NT2/D1 (cell line): Measurements from ENCODE around the gene SLC25A1.

Source experiments
- DNase-seq: peaks from one replicate; pipeline ENCODE4 v3.0.0-alpha.2; 2011; ENCODE audit warnings: low read depth, low spot score
- H3K27me3 ChIP-seq: 2 replicates; pipeline ENCODE4 v1.6.0; 2011; ENCODE audit warnings: mild to moderate bottlenecking; ENCODE audit not compliant: insufficient read length, insufficient read depth
- H3K36me3 ChIP-seq: 2 replicates; pipeline ENCODE4 v1.6.1; 2011; ENCODE audit warnings: mild to moderate bottlenecking, low read length, mixed read lengths; ENCODE audit not compliant: insufficient read depth, insufficient read length
- H3K4me1 ChIP-seq: 2 replicates; pipeline ENCODE4 v1.5.1; 2011; ENCODE audit not compliant: insufficient read depth, insufficient read length
- H3K4me3 ChIP-seq: 2 replicates; pipeline ENCODE4 v1.5.1; 2011; ENCODE audit warnings: low read depth; ENCODE audit not compliant: insufficient read length
- H3K9ac ChIP-seq: 2 replicates; pipeline ENCODE4 v1.6.0; 2011; ENCODE audit warnings: low read depth; ENCODE audit not compliant: insufficient read length
- H3K9me3 ChIP-seq: 2 replicates; pipeline ENCODE4 v1.5.1; 2011; ENCODE audit warnings: mild to moderate bottlenecking, low read length; ENCODE audit not compliant: insufficient read depth
- SUZ12 ChIP-seq: IDR thresholded peaks from 2 replicates; pipeline ENCODE4 v1.6.1; 2011; ENCODE audit not compliant: insufficient read length, insufficient read depth; ENCODE audit errors: extremely low read depth
- YY1 ChIP-seq: IDR thresholded peaks from 2 replicates; pipeline ENCODE4 v1.6.1; 2011; ENCODE audit not compliant: insufficient read length, insufficient read depth
- ZNF274 ChIP-seq: IDR thresholded peaks from 2 replicates; pipeline ENCODE4 v1.6.1; 2011; ENCODE audit warnings: mild to moderate bottlenecking, low read depth, low read length

SLC25A1 gene

DNA sequence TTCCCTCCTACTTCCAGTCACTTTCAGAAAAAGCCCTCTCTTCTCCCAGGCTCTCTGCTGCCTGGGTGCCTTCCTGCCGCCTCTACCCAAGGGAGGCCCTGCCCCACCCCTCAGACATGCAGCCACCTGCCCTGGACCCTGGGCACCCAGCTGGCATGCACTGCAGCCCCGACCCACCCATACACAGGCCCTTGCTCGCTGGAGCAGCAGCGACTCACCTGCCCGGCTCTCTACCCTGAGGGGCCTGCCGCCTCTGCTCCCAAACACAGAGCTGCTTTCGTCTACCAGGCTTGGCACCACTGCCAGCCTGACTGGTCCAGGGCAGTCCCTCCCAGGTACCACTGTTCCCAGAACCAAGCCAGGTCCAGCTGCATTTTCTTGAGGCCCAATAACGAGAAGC lies 48.7 kb downstream of the SLC25A1 start:
- TF ChIP-seq SUZ12 (no peak), ZNF274 (no peak), YY1 (no peak)
- no peak overlapping the region for H3K9ac ChIP-seq
- no peaks in the 10 kb centered on the region for H3K4me1 ChIP-seq
- H3K9me3 ChIP-seq: no peaks in the 10 kb centered on the region
- no peaks in the 10 kb centered on the region for H3K27me3 ChIP-seq
- DNase-seq: no peak
- H3K36me3 ChIP-seq: peaks cover 43% of the 10 kb centered on the region
- H3K4me3 ChIP-seq: no peak overlapping the region

DNA sequence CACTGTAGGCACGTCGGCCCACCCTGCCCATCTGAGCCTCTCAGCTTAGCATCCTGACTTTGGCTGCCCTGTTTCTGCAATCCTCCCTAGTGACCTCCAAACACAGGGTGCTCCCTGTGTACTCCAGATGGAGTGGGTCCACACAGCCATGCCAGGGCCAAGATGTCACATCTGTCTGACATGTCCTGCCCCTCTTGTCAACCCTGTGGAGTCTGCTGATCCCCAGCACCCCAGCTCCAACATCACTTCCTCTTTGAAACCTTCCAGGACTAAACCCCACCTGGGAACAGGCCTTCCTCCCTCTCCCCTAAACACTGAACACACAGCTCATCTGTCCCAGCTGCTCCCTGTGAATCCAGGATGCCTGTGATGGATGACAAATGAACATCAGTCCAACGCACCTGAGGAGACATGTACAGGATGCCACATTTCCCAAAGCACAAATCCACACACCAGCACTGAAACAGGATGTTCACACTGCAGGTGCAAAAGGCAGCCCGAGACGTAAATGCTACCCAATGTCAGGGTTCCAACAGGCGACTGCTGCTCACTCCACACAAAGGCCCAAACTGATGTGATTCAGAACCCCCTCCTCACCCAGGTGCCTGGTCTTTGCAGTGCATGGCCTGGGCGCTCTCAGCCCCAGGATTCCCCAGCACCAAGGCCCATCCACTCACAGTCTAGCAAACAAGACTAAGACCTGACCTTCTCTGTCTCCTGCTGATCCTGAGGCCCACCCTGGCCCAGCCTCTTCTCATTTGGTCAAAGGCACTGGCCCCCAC lies 49.4 kb downstream of the SLC25A1 start:
- DNase-seq: no peak
- no peak overlapping the region for H3K9ac ChIP-seq
- TF ChIP-seq YY1: no peak
- no peak for TF ChIP-seq SUZ12
- no peak for TF ChIP-seq ZNF274
- peaks cover 35% of the 10 kb centered on the region for H3K36me3 ChIP-seq
- H3K9me3 ChIP-seq: no peaks in the 10 kb centered on the region
- H3K4me3 ChIP-seq: no peak overlapping the region
- no peaks in the 10 kb centered on the region for H3K27me3 ChIP-seq
- no peaks in the 10 kb centered on the region for H3K4me1 ChIP-seq

DNA sequence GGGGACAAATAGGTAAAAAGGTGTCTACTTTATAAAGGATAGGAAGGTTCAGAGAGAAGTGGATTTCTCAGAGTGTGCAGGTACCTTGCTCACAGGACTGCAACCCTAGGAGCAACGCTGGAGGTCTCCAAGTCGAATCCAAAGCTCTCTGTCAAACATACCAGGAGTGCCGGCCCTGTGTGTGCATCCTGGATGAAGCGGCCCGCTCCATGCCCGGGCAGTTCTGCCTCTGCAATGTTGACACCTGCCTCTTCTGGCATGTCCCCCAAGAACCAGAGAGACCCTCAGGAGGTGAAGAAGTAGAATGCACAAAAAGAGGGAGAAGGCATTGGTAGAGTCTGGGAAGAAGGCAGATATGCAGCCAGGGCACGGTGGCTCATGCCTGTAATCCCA lies 50.5 kb downstream of the SLC25A1 start:
- no peak overlapping the region for H3K4me3 ChIP-seq
- DNase-seq: no peak
- no peaks in the 10 kb centered on the region for H3K9me3 ChIP-seq
- H3K36me3 ChIP-seq: peaks cover 24% of the 10 kb centered on the region
- no peaks in the 10 kb centered on the region for H3K27me3 ChIP-seq
- TF ChIP-seq SUZ12 (no peak), ZNF274 (no peak), YY1 (no peak)
- no peaks in the 10 kb centered on the region for H3K4me1 ChIP-seq
- H3K9ac ChIP-seq: no peak overlapping the region

DNA sequence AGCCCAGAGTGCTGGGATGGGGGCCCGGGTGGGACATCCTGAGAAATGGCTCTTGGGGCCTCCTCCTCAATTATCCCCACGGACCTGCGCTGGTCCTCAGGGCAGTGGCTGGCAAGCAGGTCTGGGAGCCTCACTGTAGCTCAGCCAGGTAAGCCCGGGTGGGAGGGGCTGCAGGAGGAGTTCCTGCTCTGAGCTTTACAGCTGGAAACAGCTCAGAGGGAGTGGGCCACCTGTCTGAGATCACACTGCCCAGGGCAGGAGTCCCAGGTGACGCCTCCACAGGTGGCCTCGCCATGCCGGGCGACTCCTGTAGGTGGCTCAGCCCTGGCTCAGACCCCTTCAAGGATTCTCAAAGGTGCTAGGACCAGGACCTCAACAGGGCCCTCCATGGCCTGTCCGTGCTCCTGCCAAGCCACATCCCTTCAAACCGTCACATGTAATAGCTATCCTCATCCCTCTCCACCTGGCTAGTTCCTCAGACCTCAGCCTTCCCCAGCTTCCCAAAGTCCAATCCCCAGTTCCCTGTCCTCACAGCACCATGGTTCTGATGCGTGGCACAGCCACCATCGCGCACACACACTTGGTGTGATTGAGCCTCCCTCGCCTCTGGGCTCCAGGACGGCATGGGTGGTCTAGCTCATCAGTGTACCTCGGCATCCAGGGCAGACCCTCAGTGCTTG lies 51.1 kb downstream of the SLC25A1 start:
- H3K9ac ChIP-seq: no peak overlapping the region
- TF ChIP-seq YY1 (no peak), ZNF274 (no peak), SUZ12 (no peak)

DNA sequence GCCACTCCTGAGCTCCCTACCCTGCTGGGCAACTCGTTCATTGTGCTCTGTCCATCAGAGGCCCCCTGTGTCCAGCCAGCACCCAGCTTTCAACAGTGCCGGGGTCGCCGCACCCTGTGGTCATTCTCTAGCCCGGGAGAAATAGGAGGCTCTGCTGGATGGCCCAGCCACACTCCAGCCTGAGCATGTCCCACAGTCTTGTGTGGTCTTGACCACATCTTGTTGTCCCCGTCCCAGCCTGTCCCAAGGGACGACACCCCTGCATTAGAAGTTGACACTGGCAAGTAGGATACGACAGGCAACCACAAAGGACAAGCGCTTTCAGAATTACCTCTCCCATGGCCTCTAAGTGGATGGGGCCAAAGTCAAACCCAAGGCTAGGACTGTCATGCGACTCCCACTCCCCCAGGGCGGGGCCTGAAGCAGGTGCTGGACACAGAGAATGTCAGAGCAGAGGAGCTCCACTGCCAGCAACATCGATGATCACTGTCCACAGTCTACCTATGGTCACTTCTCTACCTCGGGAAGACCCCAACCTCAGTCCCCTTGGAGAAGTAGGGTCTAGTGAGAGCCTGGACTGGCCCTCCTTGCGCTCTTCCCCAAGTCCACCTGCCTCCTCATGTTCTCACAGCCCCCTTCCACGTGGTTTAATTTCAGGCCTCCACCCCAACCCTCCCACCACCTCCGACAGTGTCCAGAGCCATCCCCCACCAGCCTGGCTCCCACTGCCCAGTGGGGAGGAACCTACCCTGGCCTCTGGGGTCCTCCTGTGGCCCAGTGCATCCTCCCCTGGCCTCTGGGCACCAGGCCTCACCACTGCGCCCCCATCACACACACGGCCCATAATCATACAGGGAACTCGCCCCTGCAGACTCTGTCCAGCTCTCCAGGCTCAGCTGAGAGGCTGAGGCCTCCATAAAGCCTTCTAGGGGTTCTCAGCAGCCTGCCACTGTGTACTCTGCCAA lies 51.9 kb downstream of the SLC25A1 start:
- Histone ChIP-seq H3K4me3 (no peak overlapping the region), H3K9ac (no peak overlapping the region), H3K27me3 (no peaks in the 10 kb centered on the region), H3K36me3 (peaks cover 11% of the 10 kb centered on the region), H3K4me1 (no peaks in the 10 kb centered on the region), H3K9me3 (no peaks in the 10 kb centered on the region)
- TF ChIP-seq ZNF274: no peak
- TF ChIP-seq SUZ12: no peak
- TF ChIP-seq YY1: no peak
- no peak for DNase-seq

More for the DNA sequence above, 51.1 kb downstream of the SLC25A1 start:
- no peak overlapping the region for H3K4me3 ChIP-seq
- H3K9me3 ChIP-seq: no peaks in the 10 kb centered on the region
- H3K36me3 ChIP-seq: peaks cover 19% of the 10 kb centered on the region
- H3K27me3 ChIP-seq: no peaks in the 10 kb centered on the region
- DNase-seq: no peak
- no peaks in the 10 kb centered on the region for H3K4me1 ChIP-seq
